ENCODE results near the gene ZNF831.

Gene ZNF831

GRCh38 chr20:59204165-59204894 lies 40.7 kb downstream of the ZNF831 start:
- Histone ChIP-seq H2AFZ (ENCODE audit: low read depth, low read length) (no peak overlapping the region), H3K36me3 (ENCODE audit: insufficient read depth, low read length) (no peaks in the 10 kb centered on the region), H3K4me1 (ENCODE audit: insufficient read depth, low read length) (no peaks in the 10 kb centered on the region), H3K79me2 (ENCODE audit: insufficient read depth, low read length) (no peaks in the 10 kb centered on the region), H3K27me3 (ENCODE audit: insufficient read depth, low read length, poor library complexity) (peaks cover 30% of the 10 kb centered on the region), H3K9ac (ENCODE audit: low read depth, low read length) (no peak overlapping the region), H3K9me3 (ENCODE audit: insufficient read depth, low read length, severe bottlenecking) (no peaks in the 10 kb centered on the region), H3K4me3 (ENCODE audit: low read depth in 1 of 2, low read length in 2 of 2) (no peak overlapping the region), H3K27ac (ENCODE audit: low read length) (no peak overlapping the region), H3K4me2 (ENCODE audit: insufficient read depth, low read length) (no peak overlapping the region), H4K20me1 (ENCODE audit: insufficient read depth, low read length) (peaks cover 5% of the 10 kb centered on the region; the same call in 1 of the 2 replicates)
- ATAC-seq (ENCODE audit: insufficient read depth, low read depth) (no peak), DNase-seq (no peak)
- no peak for TF ChIP-seq EZH2 (IDR thresholded peaks at IDR 0.05; ENCODE audit: borderline replicate concordance, low read depth, low read length, severe bottlenecking)
- TF ChIP-seq CTCF (IDR thresholded peaks at IDR 0.05; ENCODE audit: borderline replicate concordance, extremely low read depth, low read length, poor library complexity, severe bottlenecking) = no peak

- no peak for TF ChIP-seq EZH2 (IDR thresholded peaks at IDR 0.05; ENCODE audit: borderline replicate concordance, low read depth, low read length, severe bottlenecking)
- TF ChIP-seq CTCF (IDR thresholded peaks at IDR 0.05; ENCODE audit: borderline replicate concordance, extremely low read depth, low read length, poor library complexity, severe bottlenecking) = no peak
- H3K4me1 ChIP-seq (ENCODE audit: insufficient read depth, low read length) = no peaks in the 10 kb centered on the region
- no peak overlapping the region for H2AFZ ChIP-seq (ENCODE audit: low read depth, low read length)
- H3K79me2 ChIP-seq (ENCODE audit: insufficient read depth, low read length) = no peaks in the 10 kb centered on the region
- H4K20me1 ChIP-seq (ENCODE audit: insufficient read depth, low read length) = peaks cover 5% of the 10 kb centered on the region; the same call in 1 of the 2 replicates
- H3K36me3 ChIP-seq (ENCODE audit: insufficient read depth, low read length) = no peaks in the 10 kb centered on the region
- no peak overlapping the region for H3K27ac ChIP-seq (ENCODE audit: low read length)
- no peak for ATAC-seq (ENCODE audit: insufficient read depth, low read depth)
- H3K4me2 ChIP-seq (ENCODE audit: insufficient read depth, low read length) = no peak overlapping the region
- H3K9ac ChIP-seq (ENCODE audit: low read depth, low read length) = no peak overlapping the region
- peaks cover 30% of the 10 kb centered on the region for H3K27me3 ChIP-seq (ENCODE audit: insufficient read depth, low read length, poor library complexity)
- DNase-seq = no peak
- H3K9me3 ChIP-seq (ENCODE audit: insufficient read depth, low read length, severe bottlenecking) = no peaks in the 10 kb centered on the region
- H3K4me3 ChIP-seq (ENCODE audit: low read depth in 1 of 2, low read length in 2 of 2) = no peak overlapping the region
Observed at GRCh38 chr20:59205044-59205443, 41.4 kb downstream of the ZNF831 start.

GRCh38 chr20:59207235-59207634 lies 43.6 kb downstream of the ZNF831 start:
- TF ChIP-seq CTCF (IDR thresholded peaks at IDR 0.05; ENCODE audit: borderline replicate concordance, extremely low read depth, low read length, poor library complexity, severe bottlenecking) (no peak), EZH2 (IDR thresholded peaks at IDR 0.05; ENCODE audit: borderline replicate concordance, low read depth, low read length, severe bottlenecking) (no peak)
- no peaks in the 10 kb centered on the region for H3K9me3 ChIP-seq (ENCODE audit: insufficient read depth, low read length, severe bottlenecking)
- ATAC-seq (ENCODE audit: insufficient read depth, low read depth) (no peak), DNase-seq (no peak)
- H3K4me3 ChIP-seq (ENCODE audit: low read depth in 1 of 2, low read length in 2 of 2) = no peak overlapping the region
- no peaks in the 10 kb centered on the region for H3K79me2 ChIP-seq (ENCODE audit: insufficient read depth, low read length)
- H3K4me2 ChIP-seq (ENCODE audit: insufficient read depth, low read length) = no peak overlapping the region
- H3K27me3 ChIP-seq (ENCODE audit: insufficient read depth, low read length, poor library complexity) = peaks cover 25% of the 10 kb centered on the region
- H3K36me3 ChIP-seq (ENCODE audit: insufficient read depth, low read length) = no peaks in the 10 kb centered on the region
- H3K9ac ChIP-seq (ENCODE audit: low read depth, low read length) = no peak overlapping the region
- H3K4me1 ChIP-seq (ENCODE audit: insufficient read depth, low read length) = no peaks in the 10 kb centered on the region
- no peak overlapping the region for H3K27ac ChIP-seq (ENCODE audit: low read length)
- no peak overlapping the region for H2AFZ ChIP-seq (ENCODE audit: low read depth, low read length)
- H4K20me1 ChIP-seq (ENCODE audit: insufficient read depth, low read length) = peaks cover 5% of the 10 kb centered on the region; the same call in 1 of the 2 replicates
